GM23248 (cell line): Measurements from ENCODE around the gene CRAT. TPM values are rescaled to one million over a fixed set of nuclear protein-coding genes. Genes with fewer than 3 reads are reported as not detected.

Experiments used
- DNase-seq: peaks from one replicate; pipeline ENCODE4 v3.0.0-alpha.2; 2015
- H2AFZ ChIP-seq: fragments of 200-600 bp; sonication (generic); 2 replicates; pipeline ENCODE4 v1.6.1; 2016; ENCODE audit warnings: antibody characterized with exemption
- H3F3A ChIP-seq: fragments of 200-600 bp; sonication (generic); 2 replicates; pipeline ENCODE4 v1.6.1; 2016; ENCODE audit warnings: mild to moderate bottlenecking, antibody characterized with exemption, mixed run types; ENCODE audit not compliant: insufficient read depth
- H3K27ac ChIP-seq: fragments of 200-600 bp; sonication (generic); 2 replicates; pipeline ENCODE4 v1.5.1; 2016; ENCODE audit warnings: mild to moderate bottlenecking
- H3K27me3 ChIP-seq: fragments of 200-600 bp; sonication (generic); replicated peaks from 2 replicates; pipeline ENCODE4 v1.6.1; 2016; ENCODE audit warnings: mild to moderate bottlenecking; ENCODE audit not compliant: insufficient read depth
- H3K36me3 ChIP-seq: fragments of 200-600 bp; sonication (generic); 2 replicates; pipeline ENCODE4 v1.6.1; 2016; ENCODE audit warnings: low read depth, mild to moderate bottlenecking
- H3K4me1 ChIP-seq: fragments of 200-600 bp; sonication (generic); 2 replicates; pipeline ENCODE4 v1.6.1; 2016; ENCODE audit warnings: mild to moderate bottlenecking; ENCODE audit not compliant: insufficient read depth
- H3K4me2 ChIP-seq: fragments of 200-600 bp; sonication (generic); one replicate; pipeline ENCODE4 v1.6.1; 2016; ENCODE audit warnings: mild to moderate bottlenecking; ENCODE audit not compliant: unreplicated experiment
- H3K4me3 ChIP-seq: fragments of 200-600 bp; sonication (generic); 2 replicates; pipeline ENCODE4 v1.5.1; 2016; ENCODE audit warnings: mild to moderate bottlenecking
- H3K79me2 ChIP-seq: fragments of 200-600 bp; sonication (generic); 2 replicates; pipeline ENCODE4 v1.6.1; 2016; ENCODE audit warnings: mild to moderate bottlenecking; ENCODE audit not compliant: insufficient read depth
- H3K9ac ChIP-seq: fragments of 200-600 bp; sonication (generic); 2 replicates; pipeline ENCODE4 v1.6.1; 2016; ENCODE audit warnings: mild to moderate bottlenecking
- H3K9me2 ChIP-seq: fragments of 200-600 bp; sonication (generic); 2 replicates; pipeline ENCODE4 v1.6.1; 2016; ENCODE audit warnings: mixed run types, mild to moderate bottlenecking, moderate library complexity; ENCODE audit not compliant: insufficient read depth
- H3K9me3 ChIP-seq: fragments of 200-600 bp; sonication (generic); one replicate; pipeline ENCODE4 v1.6.1; 2017; ENCODE audit warnings: low read depth
- H4K20me1 ChIP-seq: fragments of 200-600 bp; sonication (generic); 2 replicates; pipeline ENCODE4 v1.6.0; 2016; ENCODE audit not compliant: insufficient read depth
- EZH2 ChIP-seq: fragments of 200-600 bp; sonication (generic); IDR thresholded peaks from 2 replicates; pipeline ENCODE4 v1.6.1; 2018; ENCODE audit warnings: antibody characterized with exemption, mild to moderate bottlenecking; ENCODE audit not compliant: insufficient read depth, poor library complexity, severe bottlenecking
- EZH2phosphoT487 ChIP-seq: fragments of 200-600 bp; sonication (generic); IDR thresholded peaks from 2 replicates; pipeline ENCODE4 v1.6.1; 2018; ENCODE audit warnings: antibody characterized with exemption, moderate library complexity, mild to moderate bottlenecking, low read depth; ENCODE audit not compliant: insufficient read depth
- WGBS, 2 experiments: methylation state at CpG; one replicate each; pipeline ENCODE4 v1.1.6; 2015 to 2017; ENCODE audit warnings: low lambda C conversion rate in 2 of 2, low coverage in 1 of 2; ENCODE audit errors: missing lambda C conversion rate in 2 of 2; 5-methylcytosine and 5-hydroxymethylcytosine counted together
- in situ Hi-C: fragments of 300-500 bp; cut with MboI; formaldehyde crosslinking; loops from 2 replicates; pipeline ENCODE4 v1.15.0; 2020
- polyA plus RNA-seq: library from polyadenylated mRNA; unstranded; fragments of >200 nt; fragmentation: Nextera tagmentation; extraction: Ambion mirVana; gene quantifications from 2 replicates; pipeline ENCODE4 v1.2.1, GENCODE V29; 2016
- total RNA-seq: library from RNA; depleted of rRNA; stranded (reverse); fragments of >200 nt; shearing (Covaris generic); gene quantifications from 2 replicates; pipeline ENCODE4 v1.2.3, GENCODE V29; 2014

The CRAT gene
- total and polyA plus RNA-seq, 2 experiments from 2014 or later = 55.4 to 61.4 TPM

- Histone ChIP-seq H3K36me3 (no peaks in the 10 kb centered on the region), H2AFZ (no peak overlapping the region), H3K9me2 (no peaks in the 10 kb centered on the region), H3K9ac (no peak overlapping the region), H3K4me2 (no peak overlapping the region), H3F3A (no peaks in the 10 kb centered on the region), H4K20me1 (no peaks in the 10 kb centered on the region), H3K9me3 (no peaks in the 10 kb centered on the region), H3K27me3 (no peaks in the 10 kb centered on the region), H3K4me3 (no peak overlapping the region), H3K4me1 (0 out of 2 replicates have a peak, but pooled peaks cover 6% of the 10 kb centered on the region), H3K79me2 (no peaks in the 10 kb centered on the region), H3K27ac (no peak overlapping the region)
- WGBS, 2 experiments = 68 to 74% methylated on average over 15 to 16 of the region's 16 CpGs
- DNase-seq = no peak
- TF ChIP-seq EZH2 (no peak), EZH2phosphoT487 (no peak)
- in situ Hi-C loops = no loop called here
These were observed 34.5 kb downstream of the CRAT start for GRCh38 chr9:129075996-129076639.

GRCh38 chr9:129074106-129074505 lies 36.5 kb downstream of the CRAT start:
- Histone ChIP-seq H3K4me2 (no peak overlapping the region), H4K20me1 (no peaks in the 10 kb centered on the region), H3K79me2 (no peaks in the 10 kb centered on the region), H3K9me3 (no peaks in the 10 kb centered on the region), H3K36me3 (no peaks in the 10 kb centered on the region), H3K9ac (no peak overlapping the region), H3K27me3 (no peaks in the 10 kb centered on the region), H3F3A (no peaks in the 10 kb centered on the region), H3K4me3 (no peak overlapping the region), H3K27ac (no peak overlapping the region), H3K4me1 (no peaks in the 10 kb centered on the region), H3K9me2 (no peaks in the 10 kb centered on the region), H2AFZ (no peak overlapping the region)
- no peak for TF ChIP-seq EZH2phosphoT487
- TF ChIP-seq EZH2 = no peak
- DNase-seq = no peak
- 92 to 94% methylated on average over 3 of the region's 3 CpGs for WGBS, 2 experiments
- in situ Hi-C loops = no loop called here

- Histone ChIP-seq H3K79me2 (no peaks in the 10 kb centered on the region), H3K27me3 (no peaks in the 10 kb centered on the region), H3K4me1 (no peaks in the 10 kb centered on the region), H4K20me1 (no peaks in the 10 kb centered on the region), H2AFZ (no peak overlapping the region), H3K9ac (no peak overlapping the region), H3K36me3 (no peaks in the 10 kb centered on the region; the same call in 1 of the 2 replicates), H3K4me2 (no peak overlapping the region), H3K27ac (no peak overlapping the region), H3K4me3 (no peak overlapping the region), H3K9me2 (no peaks in the 10 kb centered on the region), H3F3A (no peaks in the 10 kb centered on the region), H3K9me3 (no peaks in the 10 kb centered on the region)
- no peak for DNase-seq
- TF ChIP-seq EZH2 = no peak
- in situ Hi-C loops = no loop called here
- 91 to 98% methylated on average over 8 of the region's 8 CpGs for WGBS, 2 experiments
These were observed 37.2 kb downstream of the CRAT start for GRCh38 chr9:129073404-129073803.

- Histone ChIP-seq H4K20me1 (no peaks in the 10 kb centered on the region), H3K27ac (no peak overlapping the region), H3K4me1 (no peaks in the 10 kb centered on the region), H3K4me2 (no peak overlapping the region), H3F3A (no peaks in the 10 kb centered on the region), H3K4me3 (no peak overlapping the region), H2AFZ (no peak overlapping the region), H3K79me2 (no peaks in the 10 kb centered on the region), H3K36me3 (no peaks in the 10 kb centered on the region; the same call in 1 of the 2 replicates), H3K9me3 (no peaks in the 10 kb centered on the region), H3K9ac (no peak overlapping the region), H3K27me3 (no peaks in the 10 kb centered on the region), H3K9me2 (no peaks in the 10 kb centered on the region)
- in situ Hi-C loops = no loop called here
- 75 to 78% methylated on average over 9 of the region's 9 CpGs for WGBS, 2 experiments
- DNase-seq = no peak
- TF ChIP-seq EZH2phosphoT487 = no peak
- TF ChIP-seq EZH2 = no peak
These were observed 38.4 kb downstream of the CRAT start for GRCh38 chr9:129072171-129072570.
